ENCODE results near the gene METRN. TPM values are rescaled to one million over a fixed set of nuclear protein-coding genes. Genes with fewer than 3 reads are reported as not detected.

The METRN gene
- total RNA-seq, 4 donors from 2014 or later = 24.4 to 42.1 (median 33.3) TPM

GRCh38 chr16:700684-701584 lies 14.0 kb upstream of the METRN start:
- Histone ChIP-seq H3K9me3 (no peaks in the 10 kb centered on the region), H3K27me3 (peaks cover 70 to 79% (median 78%) of the 10 kb centered on the region in 3 donors), H3K4me1 (no peaks in the 10 kb centered on the region), H3K36me3 (no peaks in the 10 kb centered on the region), H3K27ac (no peak overlapping the region), H3K4me3 (no peak overlapping the region)
- DNase-seq = no peak
- TF ChIP-seq CTCF (IDR thresholded peaks at IDR 0.05 in 4 of 5, conservative IDR thresholded peaks at IDR 0.05 in 1 of 5) (no peak), POLR2A (IDR thresholded peaks at IDR 0.05) (no peak)
- in situ Hi-C loops (cut with MboI; ENCODE audit: low sequenced_read_pairs in 4 of 4) (no loop called here), intact Hi-C loops (cut with DNase I; ENCODE audit: low total_unique reads) (no loop called here)
- ATAC-seq = no peak

- Histone ChIP-seq H3K36me3 (no peaks in the 10 kb centered on the region), H3K27ac (no peak overlapping the region), H3K4me1 (peaks cover 0 to 4% of the 10 kb centered on the region in 2 donors), H3K9me3 (no peaks in the 10 kb centered on the region), H3K27me3 (peaks cover 72 to 81% (median 79%) of the 10 kb centered on the region in 3 donors), H3K4me3 (no peak overlapping the region)
- DNase-seq (no peak), ATAC-seq (no peak)
- TF ChIP-seq POLR2A (IDR thresholded peaks at IDR 0.05) (no peak), CTCF (IDR thresholded peaks at IDR 0.05 in 4 of 5, conservative IDR thresholded peaks at IDR 0.05 in 1 of 5) (no peak)
- intact Hi-C loops (cut with DNase I; ENCODE audit: low total_unique reads) = no loop called here
- in situ Hi-C loops (cut with MboI; ENCODE audit: low sequenced_read_pairs in 4 of 4) = no loop called here
Observed at GRCh38 chr16:702341-702740, 12.6 kb upstream of the METRN start.

- no peaks in the 10 kb centered on the region for H3K9me3 ChIP-seq
- ATAC-seq = no peak
- no peak overlapping the region for H3K27ac ChIP-seq
- no peak for DNase-seq
- peaks cover 0 to 4% of the 10 kb centered on the region in 2 donors for H3K4me1 ChIP-seq
- intact Hi-C loops (cut with DNase I; ENCODE audit: low total_unique reads) (no loop called here), in situ Hi-C loops (cut with MboI; ENCODE audit: low sequenced_read_pairs in 4 of 4) (no loop called here)
- H3K27me3 ChIP-seq = peaks cover 76 to 87% (median 84%) of the 10 kb centered on the region in 3 donors
- no peaks in the 10 kb centered on the region for H3K36me3 ChIP-seq
- no peak overlapping the region for H3K4me3 ChIP-seq
- no peak for TF ChIP-seq POLR2A (IDR thresholded peaks at IDR 0.05)
Observed at GRCh38 chr16:703406-703805, 11.5 kb upstream of the METRN start.

- Histone ChIP-seq H3K36me3 (no peaks in the 10 kb centered on the region), H3K27ac (no peak overlapping the region), H3K4me1 (peaks cover 0 to 4% of the 10 kb centered on the region in 2 donors), H3K4me3 (no peak overlapping the region), H3K27me3 (peaks cover 78 to 90% (median 88%) of the 10 kb centered on the region in 3 donors), H3K9me3 (no peaks in the 10 kb centered on the region)
- no peak for TF ChIP-seq CTCF (IDR thresholded peaks at IDR 0.05 in 4 of 5, conservative IDR thresholded peaks at IDR 0.05 in 1 of 5)
- TF ChIP-seq POLR2A (IDR thresholded peaks at IDR 0.05) = no peak
- DNase-seq (no peak), ATAC-seq (no peak)
- in situ Hi-C loops (cut with MboI; ENCODE audit: low sequenced_read_pairs in 4 of 4) = no loop called here
- intact Hi-C loops (cut with DNase I; ENCODE audit: low total_unique reads) = no loop called here
Observed at GRCh38 chr16:704047-704446, 10.9 kb upstream of the METRN start.

- TF ChIP-seq POLR2A (IDR thresholded peaks at IDR 0.05) = no peak
- no peak for TF ChIP-seq CTCF (IDR thresholded peaks at IDR 0.05 in 4 of 5, conservative IDR thresholded peaks at IDR 0.05 in 1 of 5)
- in situ Hi-C loops (cut with MboI; ENCODE audit: low sequenced_read_pairs in 4 of 4) (no loop called here), intact Hi-C loops (cut with DNase I; ENCODE audit: low total_unique reads) (no loop called here)
- H3K27me3 ChIP-seq = peaks cover 78 to 90% (median 88%) of the 10 kb centered on the region in 3 donors
- H3K4me1 ChIP-seq = peaks cover 0 to 4% of the 10 kb centered on the region in 2 donors
- no peak overlapping the region for H3K27ac ChIP-seq
- ATAC-seq = no peak
- H3K36me3 ChIP-seq = no peaks in the 10 kb centered on the region
- H3K9me3 ChIP-seq = no peaks in the 10 kb centered on the region
- no peak for DNase-seq
- H3K4me3 ChIP-seq = no peak overlapping the region
Observed at GRCh38 chr16:704552-705380, 10.2 kb upstream of the METRN start.
